ENCODE data around the gene ATP8B4. TPM values are rescaled to one million over a fixed set of nuclear protein-coding genes. Genes with fewer than 3 reads are reported as not detected.
A peak's percentile ranks its signal among the peaks of the same experiment; 100 is the strongest.

Gene ATP8B4
- total RNA-seq, 1 donor from 2014 or later: not detected

GRCh38 chr15:49876401-49877038 lies 242.5 kb downstream of the ATP8B4 start:
- H3K27me3 Mint-ChIP-seq (ENCODE audit: low read depth): no peaks in the 10 kb centered on the region
- no peaks in the 10 kb centered on the region for H3K9me3 Mint-ChIP-seq
- H3K27ac Mint-ChIP-seq (ENCODE audit: unreplicated experiment): no peak overlapping the region
- TF ChIP-seq CTCF (conservative IDR thresholded peaks at IDR 0.05): peak; percentile 38
- H3K36me3 Mint-ChIP-seq (ENCODE audit: low read depth): no peaks in the 10 kb centered on the region
- H3K4me1 Mint-ChIP-seq: no peaks in the 10 kb centered on the region
- DNase-seq (ENCODE audit: low read depth, low spot score): no peak
- H3K4me3 Mint-ChIP-seq: no peak overlapping the region

- no peaks in the 10 kb centered on the region for H3K36me3 Mint-ChIP-seq (ENCODE audit: low read depth)
- DNase-seq (ENCODE audit: low read depth, low spot score): no peak
- H3K4me3 Mint-ChIP-seq: no peak overlapping the region
- peak; percentile 39 for TF ChIP-seq CTCF (conservative IDR thresholded peaks at IDR 0.05)
- H3K27me3 Mint-ChIP-seq (ENCODE audit: low read depth): no peaks in the 10 kb centered on the region
- no peaks in the 10 kb centered on the region for H3K4me1 Mint-ChIP-seq
- no peaks in the 10 kb centered on the region for H3K9me3 Mint-ChIP-seq
- H3K27ac Mint-ChIP-seq (ENCODE audit: unreplicated experiment): no peak overlapping the region
Observed at GRCh38 chr15:49875392-49875791, 243.6 kb downstream of the ATP8B4 start.

GRCh38 chr15:49870472-49870871 lies 248.6 kb downstream of the ATP8B4 start:
- H3K4me3 Mint-ChIP-seq: no peak overlapping the region
- TF ChIP-seq CTCF (conservative IDR thresholded peaks at IDR 0.05): no peak
- H3K9me3 Mint-ChIP-seq: no peaks in the 10 kb centered on the region
- no peak overlapping the region for H3K27ac Mint-ChIP-seq (ENCODE audit: unreplicated experiment)
- H3K36me3 Mint-ChIP-seq (ENCODE audit: low read depth): no peaks in the 10 kb centered on the region
- DNase-seq (ENCODE audit: low read depth, low spot score): no peak
- H3K4me1 Mint-ChIP-seq: no peaks in the 10 kb centered on the region
- no peaks in the 10 kb centered on the region for H3K27me3 Mint-ChIP-seq (ENCODE audit: low read depth)

GRCh38 chr15:49868348-49868747 lies 250.7 kb downstream of the ATP8B4 start:
- H3K27ac Mint-ChIP-seq (ENCODE audit: unreplicated experiment): no peak overlapping the region
- no peak for DNase-seq (ENCODE audit: low read depth, low spot score)
- TF ChIP-seq CTCF (conservative IDR thresholded peaks at IDR 0.05): no peak
- no peak overlapping the region for H3K4me3 Mint-ChIP-seq
- no peaks in the 10 kb centered on the region for H3K27me3 Mint-ChIP-seq (ENCODE audit: low read depth)
- H3K9me3 Mint-ChIP-seq: no peaks in the 10 kb centered on the region
- no peaks in the 10 kb centered on the region for H3K4me1 Mint-ChIP-seq
- H3K36me3 Mint-ChIP-seq (ENCODE audit: low read depth): no peaks in the 10 kb centered on the region

- no peaks in the 10 kb centered on the region for H3K9me3 Mint-ChIP-seq
- no peak overlapping the region for H3K27ac Mint-ChIP-seq (ENCODE audit: unreplicated experiment)
- no peak overlapping the region for H3K4me3 Mint-ChIP-seq
- no peak for TF ChIP-seq CTCF (conservative IDR thresholded peaks at IDR 0.05)
- H3K4me1 Mint-ChIP-seq: no peaks in the 10 kb centered on the region
- H3K36me3 Mint-ChIP-seq (ENCODE audit: low read depth): no peaks in the 10 kb centered on the region
- no peak for DNase-seq (ENCODE audit: low read depth, low spot score)
- H3K27me3 Mint-ChIP-seq (ENCODE audit: low read depth): no peaks in the 10 kb centered on the region
Observed at GRCh38 chr15:49865925-49866757, 252.9 kb downstream of the ATP8B4 start.

Measured in neural crest cell (in vitro differentiated cells).